ENCODE data around the gene SLC25A47.
"Not testable (repeated sequence)": the region's sequence is repeated elsewhere in the genome, so short reads cannot be mapped to it uniquely, and the experiment has no call there.

The SLC25A47 gene

GRCh38 chr14:100285021-100285912 lies 37.9 kb upstream of the SLC25A47 start:
- peaks cover 14% of the 10 kb centered on the region for H3K36me3 Mint-ChIP-seq (ENCODE audit: insufficient read depth)
- H3K9me3 Mint-ChIP-seq: no peaks in the 10 kb centered on the region
- peak; percentile 85 for ATAC-seq (replicated peaks; ENCODE audit: extremely low read depth, poor library complexity, severe bottlenecking)
- H3K27ac Mint-ChIP-seq (ENCODE audit: low read depth): peak overlapping the region; percentile 74
- DNase-seq (ENCODE audit: low spot score in 2 of 2): peak; percentile 69 to 72
- no peaks in the 10 kb centered on the region for H3K27me3 Mint-ChIP-seq
- peak overlapping the region; percentile 81 for H3K4me3 Mint-ChIP-seq
- H3K4me1 Mint-ChIP-seq: peaks cover 16% of the 10 kb centered on the region

GRCh38 chr14:100285913-100286400 lies 37.2 kb upstream of the SLC25A47 start:
- ATAC-seq (replicated peaks; ENCODE audit: extremely low read depth, poor library complexity, severe bottlenecking): no peak
- peak overlapping the region; percentile 81 for H3K4me3 Mint-ChIP-seq
- peak overlapping the region; percentile 74 for H3K27ac Mint-ChIP-seq (ENCODE audit: low read depth)
- DNase-seq (ENCODE audit: low spot score in 2 of 2): no peak
- no peaks in the 10 kb centered on the region for H3K27me3 Mint-ChIP-seq
- peaks cover 12% of the 10 kb centered on the region for H3K4me1 Mint-ChIP-seq
- H3K9me3 Mint-ChIP-seq: no peaks in the 10 kb centered on the region
- H3K36me3 Mint-ChIP-seq (ENCODE audit: insufficient read depth): peaks cover 9% of the 10 kb centered on the region

GRCh38 chr14:100286484-100287191 lies 36.5 kb upstream of the SLC25A47 start:
- Mint-ChIP-seq H3K27ac (ENCODE audit: low read depth) (peak overlapping the region; percentile 76), H3K36me3 (ENCODE audit: insufficient read depth) (peaks cover 8% of the 10 kb centered on the region), H3K4me1 (peaks cover 12% of the 10 kb centered on the region), H3K4me3 (peak overlapping the region; percentile 81), H3K9me3 (no peaks in the 10 kb centered on the region), H3K27me3 (no peaks in the 10 kb centered on the region)
- no peak for DNase-seq (ENCODE audit: low spot score in 2 of 2)
- no peak for ATAC-seq (replicated peaks; ENCODE audit: extremely low read depth, poor library complexity, severe bottlenecking)

GRCh38 chr14:100287202-100287997 lies 35.7 kb upstream of the SLC25A47 start:
- ATAC-seq (replicated peaks; ENCODE audit: extremely low read depth, poor library complexity, severe bottlenecking) (no peak), DNase-seq (ENCODE audit: low spot score in 2 of 2) (no peak)
- Mint-ChIP-seq H3K4me3 (no peak overlapping the region), H3K9me3 (no peaks in the 10 kb centered on the region), H3K4me1 (peaks cover 12% of the 10 kb centered on the region), H3K27ac (ENCODE audit: low read depth) (peak overlapping the region; percentile 76), H3K36me3 (ENCODE audit: insufficient read depth) (peaks cover 7% of the 10 kb centered on the region), H3K27me3 (no peaks in the 10 kb centered on the region)

- not testable (repeated sequence) for H3K36me3 Mint-ChIP-seq (ENCODE audit: insufficient read depth); DNase-seq (ENCODE audit: low spot score in 2 of 2); H3K9me3 Mint-ChIP-seq; H3K27me3 Mint-ChIP-seq; ATAC-seq (replicated peaks; ENCODE audit: extremely low read depth, poor library complexity, severe bottlenecking); H3K4me3 Mint-ChIP-seq; H3K27ac Mint-ChIP-seq (ENCODE audit: low read depth)
- peaks cover 12% of the 10 kb centered on the region for H3K4me1 Mint-ChIP-seq
Observed at GRCh38 chr14:100287998-100288295, 35.2 kb upstream of the SLC25A47 start.

GRCh38 chr14:100288382-100289185 lies 34.6 kb upstream of the SLC25A47 start:
- Mint-ChIP-seq H3K4me1 (peaks cover 12% of the 10 kb centered on the region), H3K36me3 (ENCODE audit: insufficient read depth) (peaks cover 7% of the 10 kb centered on the region)
- no peak for ATAC-seq (replicated peaks; ENCODE audit: extremely low read depth, poor library complexity, severe bottlenecking)

GRCh38 chr14:100289916-100290606 lies 33.1 kb upstream of the SLC25A47 start:
- no peak overlapping the region for H3K4me3 Mint-ChIP-seq
- no peaks in the 10 kb centered on the region for H3K27me3 Mint-ChIP-seq
- DNase-seq (ENCODE audit: low spot score in 2 of 2) (no peak), ATAC-seq (replicated peaks; ENCODE audit: extremely low read depth, poor library complexity, severe bottlenecking) (no peak)
- peaks cover 3% of the 10 kb centered on the region for H3K36me3 Mint-ChIP-seq (ENCODE audit: insufficient read depth)
- peaks cover 7% of the 10 kb centered on the region for H3K4me1 Mint-ChIP-seq
- no peaks in the 10 kb centered on the region for H3K9me3 Mint-ChIP-seq
- no peak overlapping the region for H3K27ac Mint-ChIP-seq (ENCODE audit: low read depth)

More at GRCh38 chr14:100288382-100289185, 34.6 kb upstream of the SLC25A47 start:
- no peaks in the 10 kb centered on the region for H3K27me3 Mint-ChIP-seq
- H3K9me3 Mint-ChIP-seq: no peaks in the 10 kb centered on the region
- no peak overlapping the region for H3K27ac Mint-ChIP-seq (ENCODE audit: low read depth)
- no peak overlapping the region for H3K4me3 Mint-ChIP-seq
- DNase-seq (ENCODE audit: low spot score in 2 of 2): no peak

- Mint-ChIP-seq H3K27me3 (no peaks in the 10 kb centered on the region), H3K36me3 (ENCODE audit: insufficient read depth) (peaks cover 3% of the 10 kb centered on the region), H3K27ac (ENCODE audit: low read depth) (no peak overlapping the region), H3K4me1 (peaks cover 6% of the 10 kb centered on the region), H3K9me3 (no peaks in the 10 kb centered on the region), H3K4me3 (no peak overlapping the region)
- ATAC-seq (replicated peaks; ENCODE audit: extremely low read depth, poor library complexity, severe bottlenecking) (no peak), DNase-seq (ENCODE audit: low spot score in 2 of 2) (no peak)
Observed at GRCh38 chr14:100290607-100291304, 32.4 kb upstream of the SLC25A47 start.

GRCh38 chr14:100291305-100292075 lies 31.6 kb upstream of the SLC25A47 start:
- Mint-ChIP-seq H3K4me3 (no peak overlapping the region), H3K27ac (ENCODE audit: low read depth) (no peak overlapping the region), H3K4me1 (no peaks in the 10 kb centered on the region), H3K36me3 (ENCODE audit: insufficient read depth) (no peaks in the 10 kb centered on the region), H3K27me3 (no peaks in the 10 kb centered on the region), H3K9me3 (no peaks in the 10 kb centered on the region)
- ATAC-seq (replicated peaks; ENCODE audit: extremely low read depth, poor library complexity, severe bottlenecking): no peak
- no peak for DNase-seq (ENCODE audit: low spot score in 2 of 2)

GRCh38 chr14:100292301-100292775 lies 30.8 kb upstream of the SLC25A47 start:
- H3K36me3 Mint-ChIP-seq (ENCODE audit: insufficient read depth): no peaks in the 10 kb centered on the region
- H3K27me3 Mint-ChIP-seq: no peaks in the 10 kb centered on the region
- no peaks in the 10 kb centered on the region for H3K9me3 Mint-ChIP-seq
- H3K27ac Mint-ChIP-seq (ENCODE audit: low read depth): no peak overlapping the region
- H3K4me1 Mint-ChIP-seq: no peaks in the 10 kb centered on the region
- no peak overlapping the region for H3K4me3 Mint-ChIP-seq
- DNase-seq (ENCODE audit: low spot score in 2 of 2) (no peak), ATAC-seq (replicated peaks; ENCODE audit: extremely low read depth, poor library complexity, severe bottlenecking) (no peak)
